Lower leg skin (tissue), 3 donors: ENCODE results near the gene BIRC6.

Experiments
- POLR2A ChIP-seq, 2 donors: fragments of 450-650 bp; IDR thresholded peaks; one replicate each; pipeline ENCODE4 v1.6.1; 2016 to 2017; ENCODE audit warnings: antibody characterized with exemption in 2 of 2, mild to moderate bottlenecking in 1 of 2, moderate library complexity in 1 of 2
- TF ChIP-seq, protein P1 (sequence below), 3 donors: fragments of 450-650 bp; IDR thresholded peaks; one replicate each; pipeline ENCODE4 v1.5.1; 2016; ENCODE audit warnings: antibody characterized with exemption in 3 of 3, mild to moderate bottlenecking in 3 of 3, moderate library complexity in 2 of 3

DNA sequence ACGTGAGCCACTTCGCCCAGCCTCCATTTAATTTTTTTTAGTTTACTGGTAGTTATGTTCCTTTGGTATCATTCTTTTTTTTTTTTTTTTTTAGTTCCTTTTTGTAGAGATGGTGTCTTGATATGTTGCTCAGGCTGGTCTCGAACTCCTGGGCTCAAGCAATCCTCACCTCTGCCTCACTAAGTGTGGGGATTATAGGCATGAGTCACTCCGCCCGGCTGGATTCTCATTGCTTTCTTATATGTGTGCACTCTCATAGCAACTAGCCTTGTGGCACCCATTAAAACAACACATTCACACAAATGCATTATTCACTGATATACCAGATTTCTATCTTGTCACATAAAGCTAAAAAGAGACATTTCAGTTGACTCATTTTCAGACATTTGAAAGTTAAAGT is 275.3 kb downstream of the BIRC6 start:
- TF ChIP-seq, protein P1, sequence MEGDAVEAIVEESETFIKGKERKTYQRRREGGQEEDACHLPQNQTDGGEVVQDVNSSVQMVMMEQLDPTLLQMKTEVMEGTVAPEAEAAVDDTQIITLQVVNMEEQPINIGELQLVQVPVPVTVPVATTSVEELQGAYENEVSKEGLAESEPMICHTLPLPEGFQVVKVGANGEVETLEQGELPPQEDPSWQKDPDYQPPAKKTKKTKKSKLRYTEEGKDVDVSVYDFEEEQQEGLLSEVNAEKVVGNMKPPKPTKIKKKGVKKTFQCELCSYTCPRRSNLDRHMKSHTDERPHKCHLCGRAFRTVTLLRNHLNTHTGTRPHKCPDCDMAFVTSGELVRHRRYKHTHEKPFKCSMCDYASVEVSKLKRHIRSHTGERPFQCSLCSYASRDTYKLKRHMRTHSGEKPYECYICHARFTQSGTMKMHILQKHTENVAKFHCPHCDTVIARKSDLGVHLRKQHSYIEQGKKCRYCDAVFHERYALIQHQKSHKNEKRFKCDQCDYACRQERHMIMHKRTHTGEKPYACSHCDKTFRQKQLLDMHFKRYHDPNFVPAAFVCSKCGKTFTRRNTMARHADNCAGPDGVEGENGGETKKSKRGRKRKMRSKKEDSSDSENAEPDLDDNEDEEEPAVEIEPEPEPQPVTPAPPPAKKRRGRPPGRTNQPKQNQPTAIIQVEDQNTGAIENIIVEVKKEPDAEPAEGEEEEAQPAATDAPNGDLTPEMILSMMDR (IDR thresholded peaks at IDR 0.05): no peak
- no peak for TF ChIP-seq POLR2A (IDR thresholded peaks at IDR 0.05)
